GM23248 (cell line): ENCODE results near the gene TMEM61. TPM values are rescaled to one million over a fixed set of nuclear protein-coding genes. Genes with fewer than 3 reads are reported as not detected.
A peak's percentile ranks its signal among the peaks of the same experiment; 100 is the strongest.

Source experiments
- DNase-seq: peaks from one replicate; pipeline ENCODE4 v3.0.0-alpha.2; 2015
- H2AFZ ChIP-seq: fragments of 200-600 bp; sonication (generic); 2 replicates; pipeline ENCODE4 v1.6.1; 2016; ENCODE audit warnings: antibody characterized with exemption
- H3F3A ChIP-seq: fragments of 200-600 bp; sonication (generic); 2 replicates; pipeline ENCODE4 v1.6.1; 2016; ENCODE audit warnings: mild to moderate bottlenecking, antibody characterized with exemption, mixed run types; ENCODE audit not compliant: insufficient read depth
- H3K27ac ChIP-seq: fragments of 200-600 bp; sonication (generic); 2 replicates; pipeline ENCODE4 v1.5.1; 2016; ENCODE audit warnings: mild to moderate bottlenecking
- H3K27me3 ChIP-seq: fragments of 200-600 bp; sonication (generic); replicated peaks from 2 replicates; pipeline ENCODE4 v1.6.1; 2016; ENCODE audit warnings: mild to moderate bottlenecking; ENCODE audit not compliant: insufficient read depth
- H3K36me3 ChIP-seq: fragments of 200-600 bp; sonication (generic); 2 replicates; pipeline ENCODE4 v1.6.1; 2016; ENCODE audit warnings: low read depth, mild to moderate bottlenecking
- H3K4me1 ChIP-seq: fragments of 200-600 bp; sonication (generic); 2 replicates; pipeline ENCODE4 v1.6.1; 2016; ENCODE audit warnings: mild to moderate bottlenecking; ENCODE audit not compliant: insufficient read depth
- H3K4me2 ChIP-seq: fragments of 200-600 bp; sonication (generic); one replicate; pipeline ENCODE4 v1.6.1; 2016; ENCODE audit warnings: mild to moderate bottlenecking; ENCODE audit not compliant: unreplicated experiment
- H3K4me3 ChIP-seq: fragments of 200-600 bp; sonication (generic); 2 replicates; pipeline ENCODE4 v1.5.1; 2016; ENCODE audit warnings: mild to moderate bottlenecking
- H3K79me2 ChIP-seq: fragments of 200-600 bp; sonication (generic); 2 replicates; pipeline ENCODE4 v1.6.1; 2016; ENCODE audit warnings: mild to moderate bottlenecking; ENCODE audit not compliant: insufficient read depth
- H3K9ac ChIP-seq: fragments of 200-600 bp; sonication (generic); 2 replicates; pipeline ENCODE4 v1.6.1; 2016; ENCODE audit warnings: mild to moderate bottlenecking
- H3K9me2 ChIP-seq: fragments of 200-600 bp; sonication (generic); 2 replicates; pipeline ENCODE4 v1.6.1; 2016; ENCODE audit warnings: mixed run types, mild to moderate bottlenecking, moderate library complexity; ENCODE audit not compliant: insufficient read depth
- H3K9me3 ChIP-seq: fragments of 200-600 bp; sonication (generic); one replicate; pipeline ENCODE4 v1.6.1; 2017; ENCODE audit warnings: low read depth
- H4K20me1 ChIP-seq: fragments of 200-600 bp; sonication (generic); 2 replicates; pipeline ENCODE4 v1.6.0; 2016; ENCODE audit not compliant: insufficient read depth
- EZH2 ChIP-seq: fragments of 200-600 bp; sonication (generic); IDR thresholded peaks from 2 replicates; pipeline ENCODE4 v1.6.1; 2018; ENCODE audit warnings: antibody characterized with exemption, mild to moderate bottlenecking; ENCODE audit not compliant: insufficient read depth, poor library complexity, severe bottlenecking
- EZH2phosphoT487 ChIP-seq: fragments of 200-600 bp; sonication (generic); IDR thresholded peaks from 2 replicates; pipeline ENCODE4 v1.6.1; 2018; ENCODE audit warnings: antibody characterized with exemption, moderate library complexity, mild to moderate bottlenecking, low read depth; ENCODE audit not compliant: insufficient read depth
- WGBS, 2 experiments: methylation state at CpG; one replicate each; pipeline ENCODE4 v1.1.6; 2015 to 2017; ENCODE audit warnings: low lambda C conversion rate in 2 of 2, low coverage in 1 of 2; ENCODE audit errors: missing lambda C conversion rate in 2 of 2; 5-methylcytosine and 5-hydroxymethylcytosine counted together
- in situ Hi-C: fragments of 300-500 bp; cut with MboI; formaldehyde crosslinking; loops from 2 replicates; pipeline ENCODE4 v1.15.0; 2020
- polyA plus RNA-seq: library from polyadenylated mRNA; unstranded; fragments of >200 nt; fragmentation: Nextera tagmentation; extraction: Ambion mirVana; gene quantifications from 2 replicates; pipeline ENCODE4 v1.2.1, GENCODE V29; 2016
- total RNA-seq: library from RNA; depleted of rRNA; stranded (reverse); fragments of >200 nt; shearing (Covaris generic); gene quantifications from 2 replicates; pipeline ENCODE4 v1.2.3, GENCODE V29; 2014

Gene TMEM61
- total and polyA plus RNA-seq, 2 experiments from 2014 or later: not detected

- no peaks in the 10 kb centered on the region for H3K9me2 ChIP-seq
- H3F3A ChIP-seq: peaks cover 13% of the 10 kb centered on the region
- no peaks in the 10 kb centered on the region for H3K36me3 ChIP-seq
- H3K4me1 ChIP-seq: no peaks in the 10 kb centered on the region
- no peaks in the 10 kb centered on the region for H4K20me1 ChIP-seq
- H3K79me2 ChIP-seq: no peaks in the 10 kb centered on the region
- H3K4me3 ChIP-seq: no peak overlapping the region
- in situ Hi-C loops: no loop called here
- H2AFZ ChIP-seq: no peak overlapping the region
- H3K4me2 ChIP-seq: no peak overlapping the region
- TF ChIP-seq EZH2phosphoT487 (no peak), EZH2 (no peak)
- no peaks in the 10 kb centered on the region for H3K9me3 ChIP-seq
- no peak for DNase-seq
- WGBS, 2 experiments: 91 to 95% methylated on average over 9 of the region's 9 CpGs
- H3K27ac ChIP-seq: no peak overlapping the region
- H3K9ac ChIP-seq: no peak overlapping the region
- H3K27me3 ChIP-seq: peaks cover 17% of the 10 kb centered on the region; the same call in 1 of the 2 replicates
Observed at GRCh38 chr1:54978528-54979326, 1.7 kb upstream of the TMEM61 start.

GRCh38 chr1:54979327-54979891 is 1.0 kb upstream of the TMEM61 start:
- TF ChIP-seq EZH2phosphoT487: no peak
- no peak for TF ChIP-seq EZH2
- Histone ChIP-seq H3K4me1 (no peaks in the 10 kb centered on the region), H3K27me3 (peaks cover 24% of the 10 kb centered on the region; the same call in 1 of the 2 replicates), H2AFZ (no peak overlapping the region), H3K36me3 (no peaks in the 10 kb centered on the region), H3K9me2 (no peaks in the 10 kb centered on the region), H3K4me3 (no peak overlapping the region), H3K9ac (no peak overlapping the region), H4K20me1 (no peaks in the 10 kb centered on the region), H3F3A (peaks cover 6% of the 10 kb centered on the region), H3K4me2 (no peak overlapping the region), H3K9me3 (no peaks in the 10 kb centered on the region), H3K79me2 (no peaks in the 10 kb centered on the region), H3K27ac (no peak overlapping the region)
- 84 to 88% methylated on average over 5 of the region's 5 CpGs for WGBS, 2 experiments
- DNase-seq: peak; percentile 29
- in situ Hi-C loops: no loop called here

- Histone ChIP-seq H3F3A (no peaks in the 10 kb centered on the region), H3K9me3 (no peaks in the 10 kb centered on the region), H3K4me2 (peak overlapping the region; percentile 3), H3K4me1 (no peaks in the 10 kb centered on the region), H2AFZ (0 out of 2 replicates have a peak overlapping the region, but pooled peaks have one; percentile 11), H3K4me3 (peak overlapping the region; percentile 44), H3K9me2 (no peaks in the 10 kb centered on the region), H3K27me3 (peaks cover 24% of the 10 kb centered on the region; the same call in 1 of the 2 replicates), H3K9ac (no peak overlapping the region), H4K20me1 (no peaks in the 10 kb centered on the region), H3K27ac (no peak overlapping the region), H3K36me3 (no peaks in the 10 kb centered on the region), H3K79me2 (no peaks in the 10 kb centered on the region)
- 40 to 42% methylated on average over 21 to 25 of the region's 25 CpGs for WGBS, 2 experiments
- in situ Hi-C loops: no loop called here
- TF ChIP-seq EZH2 (no peak), EZH2phosphoT487 (no peak)
- DNase-seq: no peak
Observed at GRCh38 chr1:54980046-54980527, 341 bp upstream of the TMEM61 start.

- no peak overlapping the region for H3K4me2 ChIP-seq
- peaks cover 24% of the 10 kb centered on the region; the same call in 1 of the 2 replicates for H3K27me3 ChIP-seq
- no peaks in the 10 kb centered on the region for H3K36me3 ChIP-seq
- H3K9me2 ChIP-seq: no peaks in the 10 kb centered on the region
- H3K4me1 ChIP-seq: no peaks in the 10 kb centered on the region
- no peak overlapping the region for H3K27ac ChIP-seq
- in situ Hi-C loops: no loop called here
- no peak overlapping the region for H3K4me3 ChIP-seq
- TF ChIP-seq EZH2 (no peak), EZH2phosphoT487 (no peak)
- H4K20me1 ChIP-seq: no peaks in the 10 kb centered on the region
- H2AFZ ChIP-seq: no peak overlapping the region
- DNase-seq: no peak
- no peaks in the 10 kb centered on the region for H3K79me2 ChIP-seq
- WGBS, 2 experiments: 86 to 95% methylated on average over 8 of the region's 8 CpGs
- no peaks in the 10 kb centered on the region for H3F3A ChIP-seq
- no peak overlapping the region for H3K9ac ChIP-seq
- no peaks in the 10 kb centered on the region for H3K9me3 ChIP-seq
Observed at GRCh38 chr1:54981466-54981865, 1.0 kb downstream of the TMEM61 start.
